Hepatocyte (in vitro differentiated cells): Measurements from ENCODE around the gene GPRC5B. TPM values are rescaled to one million over a fixed set of nuclear protein-coding genes. Genes with fewer than 3 reads are reported as not detected.

ENCODE experiments used
- DNase-seq: peaks from one replicate; pipeline ENCODE4 v3.0.0-alpha.2; 2016; ENCODE audit warnings: low spot score
- H2AFZ ChIP-seq: fragments of 200-600 bp; sonication (generic); 2 replicates; pipeline ENCODE4 v1.6.0; 2016; ENCODE audit warnings: antibody characterized with exemption, mild to moderate bottlenecking
- H3K27ac ChIP-seq: fragments of 200-600 bp; sonication (generic); 2 replicates; pipeline ENCODE4 v1.5.1; 2016; ENCODE audit warnings: mild to moderate bottlenecking
- H3K27me3 ChIP-seq: fragments of 200-600 bp; sonication (generic); 2 replicates; pipeline ENCODE4 v1.6.1; 2016
- H3K36me3 ChIP-seq: fragments of 200-600 bp; sonication (generic); replicated peaks from 2 replicates; pipeline ENCODE4 v1.5.1; 2016; ENCODE audit warnings: low read depth; ENCODE audit not compliant: insufficient read depth
- H3K4me1 ChIP-seq: fragments of 200-600 bp; sonication (generic); 2 replicates; pipeline ENCODE4 v1.5.1; 2016; ENCODE audit warnings: mild to moderate bottlenecking, moderate library complexity; ENCODE audit not compliant: insufficient read depth
- H3K4me2 ChIP-seq: fragments of 200-600 bp; sonication (generic); 2 replicates; pipeline ENCODE4 v1.6.0; 2016
- H3K4me3 ChIP-seq: fragments of 200-600 bp; sonication (generic); 2 replicates; pipeline ENCODE4 v1.5.1; 2016; ENCODE audit warnings: mild to moderate bottlenecking
- H3K79me2 ChIP-seq: fragments of 200-600 bp; sonication (generic); 2 replicates; pipeline ENCODE4 v1.6.0; 2017; ENCODE audit warnings: mild to moderate bottlenecking
- H3K9me2 ChIP-seq: fragments of 200-600 bp; sonication (generic); replicated peaks from 2 replicates; pipeline ENCODE4 v1.6.0; 2017; ENCODE audit warnings: mild to moderate bottlenecking; ENCODE audit not compliant: insufficient read depth
- H3K9me3 ChIP-seq: fragments of 200-600 bp; sonication (generic); 2 replicates; pipeline ENCODE4 v1.5.1; 2016; ENCODE audit warnings: low read depth, mild to moderate bottlenecking
- H4K20me1 ChIP-seq: fragments of 200-600 bp; sonication (generic); 2 replicates; pipeline ENCODE4 v1.6.0; 2016; ENCODE audit warnings: mild to moderate bottlenecking; ENCODE audit not compliant: insufficient read depth, poor library complexity, severe bottlenecking
- CTCF ChIP-seq: fragments of 200-600 bp; sonication (generic); IDR thresholded peaks from 2 replicates; pipeline ENCODE4 v1.5.1; 2016; ENCODE audit warnings: antibody characterized with exemption, mild to moderate bottlenecking; ENCODE audit not compliant: poor library complexity
- EZH2 ChIP-seq: fragments of 200-600 bp; sonication (generic); IDR thresholded peaks from 2 replicates; pipeline ENCODE4 v1.6.1; 2016; ENCODE audit warnings: antibody characterized with exemption, mild to moderate bottlenecking, borderline replicate concordance
- EZH2phosphoT487 ChIP-seq: fragments of 200-600 bp; sonication (generic); IDR thresholded peaks from one replicate; pipeline ENCODE4 v1.6.1; 2018; ENCODE audit warnings: antibody characterized with exemption, mild to moderate bottlenecking, low read depth, moderate library complexity; ENCODE audit not compliant: unreplicated experiment, severe bottlenecking
- WGBS: methylation state at CpG from one replicate; pipeline ENCODE4 v1.1.6; 2016; ENCODE audit warnings: low lambda C conversion rate; ENCODE audit errors: missing lambda C conversion rate; 5-methylcytosine and 5-hydroxymethylcytosine counted together
- polyA plus RNA-seq: library from polyadenylated mRNA; unstranded; fragments of >200 nt; fragmentation: Nextera tagmentation; extraction: Ambion mirVana; gene quantifications from 2 replicates; pipeline ENCODE4 v1.2.1, GENCODE V29; 2016
- total RNA-seq: library from RNA; depleted of rRNA; stranded (reverse); fragments of >200 nt; gene quantifications from 2 replicates; pipeline ENCODE4 v1.2.3, GENCODE V29; 2014

Gene GPRC5B
- total and polyA plus RNA-seq, 2 experiments from 2014 or later: 36.2 to 73.1 TPM

GRCh38 chr16:19901164-19901563, 16.5 kb upstream of the GPRC5B start:
- no peaks in the 10 kb centered on the region for H3K36me3 ChIP-seq
- no peak overlapping the region for H3K4me2 ChIP-seq
- H3K79me2 ChIP-seq: no peaks in the 10 kb centered on the region
- WGBS: 87% methylated on average over 7 of the region's 7 CpGs
- H4K20me1 ChIP-seq: no peaks in the 10 kb centered on the region
- no peaks in the 10 kb centered on the region for H3K27me3 ChIP-seq
- H3K9me3 ChIP-seq: no peaks in the 10 kb centered on the region
- no peak for TF ChIP-seq EZH2
- no peak for TF ChIP-seq EZH2phosphoT487
- TF ChIP-seq CTCF: no peak
- no peak overlapping the region for H3K27ac ChIP-seq
- no peak overlapping the region for H2AFZ ChIP-seq
- no peak overlapping the region for H3K4me3 ChIP-seq
- H3K9me2 ChIP-seq: no peaks in the 10 kb centered on the region
- no peak for DNase-seq
- no peaks in the 10 kb centered on the region for H3K4me1 ChIP-seq

DNA sequence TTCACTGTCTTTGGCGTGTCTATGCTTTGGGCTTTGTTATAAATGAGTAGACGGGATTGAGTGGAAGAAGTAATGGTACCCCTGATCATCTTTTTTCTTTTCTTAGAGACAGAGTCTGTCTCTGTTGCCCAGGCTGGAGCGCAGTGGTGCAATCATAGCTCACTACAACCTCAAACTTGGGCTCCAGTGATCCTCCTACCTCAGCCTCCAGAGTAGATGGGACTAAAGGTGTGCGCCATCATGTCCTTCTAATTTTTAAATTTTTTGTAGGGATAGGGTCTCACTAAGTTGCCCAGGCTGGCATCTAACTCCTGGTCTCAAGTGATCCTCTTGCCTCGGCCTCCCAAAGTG, 14.9 kb upstream of the GPRC5B start:
- no peak for TF ChIP-seq EZH2
- no peak for TF ChIP-seq EZH2phosphoT487
- no peak for TF ChIP-seq CTCF
- no peak for DNase-seq
- H3K4me1 ChIP-seq: no peaks in the 10 kb centered on the region
- no peaks in the 10 kb centered on the region for H3K9me3 ChIP-seq
- 59% methylated on average over 5 of the region's 5 CpGs for WGBS
- H4K20me1 ChIP-seq: no peaks in the 10 kb centered on the region
- no peaks in the 10 kb centered on the region for H3K79me2 ChIP-seq
- no peak overlapping the region for H3K27ac ChIP-seq
- H3K4me2 ChIP-seq: no peak overlapping the region
- H2AFZ ChIP-seq: no peak overlapping the region
- no peak overlapping the region for H3K4me3 ChIP-seq
- no peaks in the 10 kb centered on the region for H3K36me3 ChIP-seq
- no peaks in the 10 kb centered on the region for H3K9me2 ChIP-seq
- H3K27me3 ChIP-seq: no peaks in the 10 kb centered on the region

GRCh38 chr16:19898924-19899604, 14.4 kb upstream of the GPRC5B start:
- Histone ChIP-seq H3K4me1 (no peaks in the 10 kb centered on the region), H3K27ac (no peak overlapping the region), H3K9me2 (no peaks in the 10 kb centered on the region), H4K20me1 (no peaks in the 10 kb centered on the region), H3K4me2 (no peak overlapping the region), H3K4me3 (no peak overlapping the region), H3K36me3 (no peaks in the 10 kb centered on the region), H3K79me2 (no peaks in the 10 kb centered on the region), H3K27me3 (no peaks in the 10 kb centered on the region), H3K9me3 (no peaks in the 10 kb centered on the region), H2AFZ (no peak overlapping the region)
- WGBS: 14% methylated on average over 13 of the region's 13 CpGs
- DNase-seq: peak; percentile 73
- TF ChIP-seq CTCF (peak; percentile 67), EZH2 (no peak), EZH2phosphoT487 (no peak)
